ENCODE data around the gene TP53BP2.
"Not testable (repeated sequence)": the region's sequence is repeated elsewhere in the genome, so short reads cannot be mapped to it uniquely, and the experiment has no call there.

Gene TP53BP2

DNA sequence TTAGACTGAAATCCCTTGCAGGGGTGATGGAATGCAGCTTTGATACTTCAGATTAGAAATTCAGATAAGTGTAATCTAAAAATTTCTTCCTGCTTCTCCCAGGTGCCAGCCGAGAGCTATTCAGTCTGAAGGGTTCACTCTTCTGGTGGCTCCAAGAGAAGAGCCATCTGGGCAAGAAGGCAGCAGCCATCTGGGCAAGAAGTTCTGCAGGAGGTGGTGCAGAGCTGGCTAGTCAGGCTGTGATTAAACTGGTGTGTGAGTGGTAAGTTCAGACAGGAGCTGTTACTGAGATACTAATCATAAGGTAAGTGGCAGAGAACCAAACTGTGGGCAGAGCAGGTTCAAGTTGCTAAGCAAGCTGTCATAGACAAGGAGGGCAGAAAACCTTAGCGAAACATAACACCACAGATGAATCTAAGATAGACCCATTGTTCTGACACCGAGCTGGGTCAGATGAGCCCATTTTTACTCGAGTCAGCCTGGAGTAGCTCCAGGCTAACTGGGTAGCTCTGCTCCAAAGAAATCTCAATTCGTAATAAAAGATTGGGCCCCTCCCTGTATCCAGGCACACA lies 14.4 kb upstream of the TP53BP2 start:
- intact Hi-C loops (cut with DNase I): no loop called here
- no peak for DNase-seq

GRCh38 chr1:223859058-223859457 lies 13.3 kb upstream of the TP53BP2 start:
- DNase-seq: no peak
- intact Hi-C loops (cut with DNase I): no loop called here

DNA sequence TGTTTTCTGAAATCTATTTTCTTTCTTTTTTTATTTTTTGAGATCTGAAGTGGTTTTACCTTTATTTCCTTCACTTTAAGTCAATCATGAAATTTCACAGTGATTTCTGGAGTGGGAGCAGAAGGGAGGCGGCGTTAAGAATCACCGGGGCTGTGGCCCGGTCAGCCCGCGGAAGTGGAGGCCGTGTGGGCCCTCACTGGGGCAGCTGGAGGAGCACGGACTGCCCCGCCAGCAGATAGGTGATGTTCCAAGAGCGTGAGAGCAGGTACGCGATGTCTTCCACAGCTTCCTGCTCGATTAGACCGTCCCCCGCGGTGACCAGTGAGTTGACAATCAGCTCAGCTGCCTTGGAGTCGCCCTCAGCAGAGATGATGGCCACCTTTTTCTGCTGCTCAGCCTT lies 10.6 kb upstream of the TP53BP2 start:
- intact Hi-C loops (cut with DNase I): no loop called here
- no peak for DNase-seq

- no peak for DNase-seq
- intact Hi-C loops (cut with DNase I): no loop called here
These were observed 8.0 kb upstream of the TP53BP2 start for GRCh38 chr1:223853748-223854147.

DNA sequence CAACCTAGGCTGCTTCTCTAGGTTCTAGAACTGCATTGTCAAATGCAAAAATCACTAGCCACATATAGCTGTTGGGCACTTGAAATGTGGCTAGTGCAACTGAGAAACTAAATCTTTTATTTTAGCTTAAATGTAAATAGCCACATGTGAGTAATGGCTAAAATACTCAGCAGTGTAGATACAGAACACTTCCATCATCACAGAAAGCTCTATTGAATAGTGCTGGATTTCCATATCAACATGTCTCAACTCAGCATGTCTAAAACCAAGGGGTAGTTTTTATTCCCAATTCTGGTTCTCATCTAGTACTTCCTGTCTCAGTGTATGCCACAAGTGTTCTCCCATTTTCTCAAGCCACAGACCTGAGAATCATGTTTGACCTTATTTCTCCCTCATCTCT lies 7.5 kb upstream of the TP53BP2 start:
- DNase-seq: no peak
- intact Hi-C loops (cut with DNase I): no loop called here

DNA sequence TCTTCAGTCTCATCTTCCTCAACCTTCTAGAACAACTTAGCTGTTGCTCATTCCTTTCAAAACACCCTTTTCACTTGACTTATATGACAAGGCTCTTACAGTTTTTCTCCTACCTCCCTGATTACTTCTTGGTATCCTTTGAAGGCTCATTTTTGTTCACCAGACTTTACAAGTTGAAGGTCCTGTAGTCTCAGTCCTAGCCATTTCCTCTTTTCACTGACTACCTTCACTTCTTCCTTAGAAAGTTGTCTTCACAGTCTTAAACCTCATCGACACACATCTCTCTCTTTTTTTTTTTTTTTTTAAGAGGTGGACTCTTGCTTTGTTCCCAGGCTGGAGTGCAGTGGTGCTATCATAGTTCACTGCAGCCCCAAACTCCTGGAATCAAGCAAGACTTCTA lies 6.6 kb upstream of the TP53BP2 start:
- intact Hi-C loops (cut with DNase I): no loop called here
- no peak for DNase-seq

DNA sequence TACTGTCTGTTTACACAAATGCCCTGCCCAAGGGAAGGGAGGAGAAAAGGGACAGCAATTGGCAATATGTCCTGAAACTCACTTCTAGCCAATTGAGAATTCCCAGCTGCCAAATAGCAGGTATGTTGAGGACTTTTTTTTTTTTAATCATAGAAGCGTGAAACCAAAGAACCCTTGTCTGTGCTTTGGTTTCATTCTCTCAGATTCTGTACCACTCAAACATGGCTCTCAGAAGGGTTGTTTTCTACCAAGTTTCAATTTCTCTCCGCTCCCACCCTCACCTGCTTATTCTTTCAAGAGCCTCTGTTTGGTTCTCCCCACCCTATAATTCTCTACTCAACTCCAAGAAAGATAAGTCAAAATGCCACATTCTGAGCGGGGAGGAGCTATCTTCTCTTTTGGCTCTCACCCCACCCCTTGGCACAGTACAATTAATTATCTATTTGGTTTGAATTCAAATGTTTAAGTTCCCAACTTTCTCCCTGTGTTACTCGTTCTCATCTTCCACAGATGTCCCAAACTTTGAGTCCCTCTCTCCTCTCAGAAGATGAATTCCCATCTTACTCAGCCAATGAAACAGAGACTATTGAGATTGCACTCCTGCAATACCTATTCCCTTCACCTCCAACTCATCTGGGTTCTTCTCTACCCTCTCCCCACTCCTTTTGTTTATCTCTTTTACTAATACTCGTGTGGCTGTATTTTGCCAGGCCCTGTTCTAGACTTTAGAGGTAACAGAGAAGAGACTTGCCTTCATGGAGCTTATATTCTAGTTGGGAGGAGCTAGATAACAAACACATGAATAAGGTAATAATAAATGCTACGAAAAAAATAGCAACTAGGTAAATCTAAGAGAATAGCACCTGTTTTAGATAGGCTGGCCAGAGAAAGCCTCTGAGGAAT lies 3.9 kb upstream of the TP53BP2 start:
- no peak for DNase-seq
- intact Hi-C loops (cut with DNase I): loop anchor here (5.0 to 10.0 kb wide), 3 partner anchors 37 to 137 kb away; partner anchors contain the start of gene CAPN2

DNA sequence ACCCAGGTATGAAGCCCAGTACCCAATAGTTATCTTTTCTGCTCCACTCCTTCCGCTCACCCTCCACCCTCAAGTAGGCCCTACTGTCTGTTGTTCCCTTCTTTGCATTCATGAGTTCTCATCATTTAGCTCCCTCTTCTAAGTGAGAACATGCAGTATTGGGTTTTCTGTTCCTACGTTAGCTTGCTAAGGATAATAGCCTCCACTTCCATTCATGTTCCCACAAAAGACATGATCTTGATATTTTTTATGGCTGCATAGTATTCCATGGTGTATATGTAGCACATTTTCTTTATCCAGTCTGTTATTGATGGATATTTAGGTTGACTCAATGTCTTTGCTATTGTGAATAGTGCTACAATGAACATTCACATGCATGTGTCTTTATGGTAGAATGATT lies 2.8 kb upstream of the TP53BP2 start:
- DNase-seq: no peak
- intact Hi-C loops (cut with DNase I): loop anchor here (5.0 to 10.0 kb wide), 3 partner anchors 36 to 136 kb away; partner anchors contain the start of gene CAPN2

DNA sequence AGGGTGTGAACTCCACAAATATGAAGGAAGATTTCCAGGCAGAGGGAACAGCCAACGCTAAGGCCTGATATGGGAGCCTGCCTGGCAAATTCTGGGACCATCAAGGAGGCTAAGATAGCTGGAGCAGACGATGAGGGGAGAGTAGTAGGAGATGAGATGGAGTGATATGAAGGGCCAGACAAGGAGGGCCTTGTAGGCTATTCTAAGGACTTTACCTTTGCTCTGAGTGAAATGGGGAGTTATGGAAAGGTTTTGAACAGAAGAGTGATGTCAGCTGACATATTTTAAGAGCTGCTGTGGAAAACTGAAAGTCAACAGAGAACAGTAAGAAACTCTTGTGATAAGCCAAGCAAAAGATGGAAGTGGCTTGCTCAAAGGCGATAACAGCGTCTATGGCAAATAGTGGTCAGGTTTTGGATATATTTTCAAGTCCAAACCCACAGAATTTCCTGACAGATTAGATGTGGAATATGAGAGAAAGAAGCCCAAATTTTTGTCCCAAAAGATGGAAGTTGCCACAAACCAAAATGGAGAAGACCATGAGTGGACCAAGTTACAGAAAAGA lies 2.1 kb upstream of the TP53BP2 start:
- intact Hi-C loops (cut with DNase I): loop anchor here (5.0 to 10.0 kb wide), 3 partner anchors 36 to 136 kb away; partner anchors contain the start of gene CAPN2

DNA sequence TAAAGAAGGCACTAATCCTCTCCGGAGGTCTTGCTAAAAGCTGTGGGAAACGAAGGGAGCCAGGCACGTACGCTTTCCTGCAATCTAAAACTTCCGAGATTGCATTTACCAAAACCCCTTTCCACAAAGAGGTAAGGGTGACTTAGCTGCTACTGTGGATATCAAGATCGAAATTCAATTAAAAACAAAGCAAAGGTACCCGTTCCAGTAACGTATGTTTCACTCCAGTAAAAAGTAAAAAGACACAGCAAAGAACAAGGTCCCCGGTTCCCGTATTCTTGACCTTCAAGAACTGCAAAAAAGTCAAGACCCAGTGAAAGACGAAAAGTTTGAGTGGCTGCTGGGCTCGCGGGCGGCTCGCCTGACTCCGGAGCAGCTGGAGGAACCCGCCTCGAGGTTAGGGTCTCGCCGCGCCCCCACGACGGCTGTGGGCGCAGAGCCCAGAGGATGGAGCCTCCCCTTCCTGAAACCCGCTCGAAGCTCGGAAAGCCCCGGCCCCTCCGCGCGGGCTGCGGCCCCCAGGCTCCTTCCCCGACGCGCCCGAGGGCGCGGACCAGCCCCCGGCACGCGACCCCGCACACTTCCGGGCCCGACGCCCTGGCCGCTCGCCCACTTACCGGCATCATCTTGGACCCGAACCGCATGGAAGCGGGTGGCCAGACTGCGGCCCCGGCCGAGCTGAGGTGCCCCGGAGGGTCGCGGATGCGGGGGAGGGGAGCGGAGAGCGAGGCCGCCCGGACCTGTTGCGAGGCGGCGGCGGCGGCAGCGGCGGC lies 524 bp downstream of the TP53BP2 start:
- intact Hi-C loops (cut with DNase I): loop anchor here (5.0 to 10.0 kb wide), 3 partner anchors 33 to 133 kb away; partner anchors contain the start of gene CAPN2

More for the DNA sequence above, 2.1 kb upstream of the TP53BP2 start:
- no peak for DNase-seq

GRCh38 chr1:223844787-223845036 lies 1.0 kb downstream of the TP53BP2 start:
- peak in 20 of 42 donors; percentile 8 to 64 (median 23) for DNase-seq
- intact Hi-C loops (cut with DNase I): loop anchor here (5.0 to 10.0 kb wide), 3 partner anchors 32 to 132 kb away; partner anchors contain the start of gene CAPN2

More for the DNA sequence above, 524 bp downstream of the TP53BP2 start:
- DNase-seq: peak in 19 of 42 donors; percentile 10 to 61 (median 29)

DNA sequence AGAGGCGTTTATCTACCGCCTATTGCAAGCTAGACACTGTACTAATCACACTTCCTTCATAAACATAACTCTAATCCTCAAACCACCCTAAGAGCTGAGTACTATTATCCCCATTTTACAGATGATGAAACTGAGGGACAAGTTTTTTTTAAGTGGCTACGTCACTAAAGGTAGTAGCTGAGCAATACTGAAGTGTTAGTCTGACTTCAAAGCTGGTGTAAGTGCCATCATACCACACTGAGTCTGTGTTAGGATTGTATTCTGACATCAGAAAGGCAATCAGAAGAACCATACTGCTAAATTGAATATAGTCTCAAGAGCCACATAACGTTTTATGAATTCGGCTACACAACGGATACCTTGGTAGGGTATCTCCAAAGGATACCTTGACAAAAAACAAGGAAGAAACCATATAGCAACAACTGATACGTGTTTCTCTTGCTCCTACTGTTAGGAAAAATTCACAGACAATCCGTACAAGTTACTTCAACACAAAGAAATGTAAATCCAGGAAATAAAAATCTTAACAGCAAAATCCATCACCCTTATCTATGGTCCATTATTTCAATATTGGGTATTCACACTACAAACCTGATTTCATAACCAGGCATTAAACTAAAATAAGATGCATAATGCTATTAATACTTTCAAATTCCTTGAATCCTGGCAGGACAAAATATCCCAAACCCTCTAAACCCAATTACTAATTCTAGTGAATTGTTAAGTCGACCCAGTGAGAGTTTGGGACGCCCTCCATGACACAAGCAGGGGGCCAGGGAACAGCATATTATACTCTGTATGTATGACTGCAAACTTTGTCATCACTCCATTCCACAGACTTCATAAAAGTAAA lies 1.6 kb downstream of the TP53BP2 start:
- DNase-seq: peak in 1 of 42 donors; percentile 12
- intact Hi-C loops (cut with DNase I): loop anchor here (10.0 kb wide), 1 partner anchor 89 kb away; no protein-coding TSS in a partner anchor

DNA sequence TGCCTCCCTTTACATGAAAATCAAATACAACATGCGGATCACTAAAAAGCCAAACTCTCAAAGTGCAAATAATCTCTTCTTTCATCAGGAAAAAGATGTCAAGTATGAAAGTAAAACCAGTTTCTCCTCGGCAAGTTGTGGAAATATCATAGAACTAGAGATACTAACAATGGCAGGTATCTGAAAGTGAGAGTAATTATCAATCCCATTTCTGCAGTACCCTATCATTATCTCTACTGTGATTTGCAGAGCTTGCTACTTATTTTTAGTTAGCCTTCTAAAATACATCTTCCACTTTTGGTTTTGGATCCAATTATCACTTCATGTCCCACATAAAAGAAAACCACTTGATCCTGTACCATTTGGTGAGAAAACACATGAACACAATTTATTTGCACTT lies 3.0 kb downstream of the TP53BP2 start:
- intact Hi-C loops (cut with DNase I): loop anchor here (10.0 kb wide), 1 partner anchor 88 kb away; no protein-coding TSS in a partner anchor
- DNase-seq: no peak

DNA sequence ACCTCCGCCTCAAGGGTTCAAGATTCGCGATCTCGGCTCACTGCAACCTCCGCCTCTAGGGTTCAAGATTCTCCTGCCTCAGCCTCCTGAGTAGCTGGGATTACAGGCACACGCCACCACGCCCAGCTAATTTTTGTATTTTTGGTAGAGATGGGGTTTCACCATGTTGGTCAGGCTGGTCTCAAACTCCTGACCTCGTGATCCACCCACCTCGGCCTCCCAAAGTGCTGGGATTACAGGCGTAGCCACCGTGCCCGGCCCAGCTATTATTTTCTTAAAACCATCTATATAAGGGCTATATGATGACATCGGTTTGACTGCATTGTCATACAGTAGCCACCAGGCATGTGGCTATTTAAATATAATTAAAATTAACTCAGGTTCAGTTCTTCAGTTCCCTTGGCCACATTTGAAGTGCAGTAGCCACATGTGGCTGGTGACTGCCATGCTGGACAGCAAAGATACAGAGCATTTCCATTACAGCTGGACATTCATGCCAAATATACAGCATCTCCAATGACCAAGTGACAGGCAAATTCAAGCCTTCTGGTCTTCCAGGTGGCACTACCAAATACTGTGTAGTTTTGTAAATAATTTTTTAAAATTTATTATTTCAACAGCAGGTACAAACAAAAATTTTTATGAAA lies 3.6 kb downstream of the TP53BP2 start:
- not testable (repeated sequence) for DNase-seq
- intact Hi-C loops (cut with DNase I): loop anchor here (10.0 kb wide), 1 partner anchor 87 kb away; no protein-coding TSS in a partner anchor

GRCh38 chr1:223840254-223840653 lies 5.5 kb downstream of the TP53BP2 start:
- intact Hi-C loops (cut with DNase I): loop anchor here (10.0 kb wide), 1 partner anchor 85 kb away; no protein-coding TSS in a partner anchor
- DNase-seq: no peak

GRCh38 chr1:223838125-223838854 lies 7.5 kb downstream of the TP53BP2 start:
- intact Hi-C loops (cut with DNase I): no loop called here
- DNase-seq: no peak

DNA sequence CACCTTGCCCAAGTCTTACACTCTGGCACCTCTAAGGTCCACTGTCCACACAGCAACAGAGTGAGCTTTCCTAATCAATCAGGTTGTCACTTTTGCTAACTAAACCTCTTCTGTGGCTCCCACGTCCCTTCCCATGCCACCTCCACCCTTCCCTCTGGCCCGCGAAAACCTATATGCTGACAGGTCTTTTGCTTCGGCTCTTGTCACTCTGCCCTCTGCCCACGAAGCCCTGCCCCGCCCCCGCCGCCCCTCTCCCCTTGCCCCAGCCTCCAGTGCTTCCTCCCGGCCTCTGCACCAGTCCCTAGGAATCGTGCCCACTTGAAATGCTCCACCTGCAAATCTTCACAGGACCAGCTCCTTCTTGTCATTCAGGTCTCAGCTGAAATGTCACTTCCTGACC lies 8.1 kb downstream of the TP53BP2 start:
- no peak for DNase-seq
- intact Hi-C loops (cut with DNase I): no loop called here

Measured in head of caudate nucleus (tissue), 42 donors.